ENCODE measurements around the gene CLSTN3.

Gene CLSTN3

DNA sequence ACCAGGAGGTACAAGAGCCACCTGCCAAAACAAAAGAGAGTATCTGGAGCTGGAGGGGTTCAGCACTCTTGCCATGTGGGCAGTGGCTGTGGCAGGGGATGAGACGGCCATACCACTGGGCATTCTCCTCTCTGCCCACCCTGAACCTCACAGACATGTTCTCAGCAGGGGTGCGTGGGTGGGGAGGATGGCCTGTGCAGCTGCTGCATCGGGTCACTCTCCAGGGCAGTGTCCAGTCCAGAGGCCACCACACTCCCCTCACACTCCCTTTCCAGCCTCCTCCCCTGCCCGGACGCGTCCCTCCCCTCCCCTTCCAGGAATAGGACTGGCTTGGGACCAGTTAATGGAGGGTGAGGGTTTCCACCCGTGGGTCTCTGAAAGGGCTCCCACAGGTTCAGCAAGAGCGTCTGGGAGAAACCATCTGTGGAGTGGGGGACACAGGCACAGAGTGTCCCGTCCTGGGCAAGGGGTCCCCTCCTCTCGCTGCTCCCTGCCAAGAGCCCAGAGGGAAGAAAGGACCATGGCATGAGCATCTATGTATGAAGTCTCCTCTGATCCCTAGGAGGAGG lies 38.4 kb upstream of the CLSTN3 start:
- H3K4me3 ChIP-seq (replicated peaks in 1 of 2; ENCODE audit: low read depth in 2 of 2, low read length in 2 of 2) = peak overlapping the region; percentile 59 to 66
- TF ChIP-seq CTCF (IDR thresholded peaks at IDR 0.05; ENCODE audit: low read depth, low read length) = no peak
- DNase-seq (ENCODE audit: low read depth in 2 of 2) = peak in 1 of 2 donors; percentile 51

- peak within 1 kb of the TSS; percentile 59 to 66 for H3K4me3 ChIP-seq (replicated peaks in 1 of 2; ENCODE audit: low read depth in 2 of 2, low read length in 2 of 2)
- DNase-seq (ENCODE audit: low read depth in 2 of 2) = peak; percentile 84 to 96
- peak; percentile 94 for TF ChIP-seq CTCF (IDR thresholded peaks at IDR 0.05; ENCODE audit: low read depth, low read length)
These were observed 37.8 kb upstream of the CLSTN3 start, which contains the start of gene C1R for GRCh38 chr12:7092229-7092985. TSS of gene C1R (minus strand) at chr12:7092445. CDS start at chr12:7092388, 57 bp downstream.

- TF ChIP-seq CTCF (IDR thresholded peaks at IDR 0.05; ENCODE audit: low read depth, low read length) = no peak
- H3K4me3 ChIP-seq (replicated peaks in 1 of 2; ENCODE audit: low read depth in 2 of 2, low read length in 2 of 2) = no peak overlapping the region
- DNase-seq (ENCODE audit: low read depth in 2 of 2) = no peak
These were observed 37.1 kb upstream of the CLSTN3 start for GRCh38 chr12:7092986-7093460.

GRCh38 chr12:7093486-7093885 lies 36.7 kb upstream of the CLSTN3 start:
- no peak for DNase-seq (ENCODE audit: low read depth in 2 of 2)
- no peak overlapping the region for H3K4me3 ChIP-seq (replicated peaks in 1 of 2; ENCODE audit: low read depth in 2 of 2, low read length in 2 of 2)
- TF ChIP-seq CTCF (IDR thresholded peaks at IDR 0.05; ENCODE audit: low read depth, low read length) = no peak

DNA sequence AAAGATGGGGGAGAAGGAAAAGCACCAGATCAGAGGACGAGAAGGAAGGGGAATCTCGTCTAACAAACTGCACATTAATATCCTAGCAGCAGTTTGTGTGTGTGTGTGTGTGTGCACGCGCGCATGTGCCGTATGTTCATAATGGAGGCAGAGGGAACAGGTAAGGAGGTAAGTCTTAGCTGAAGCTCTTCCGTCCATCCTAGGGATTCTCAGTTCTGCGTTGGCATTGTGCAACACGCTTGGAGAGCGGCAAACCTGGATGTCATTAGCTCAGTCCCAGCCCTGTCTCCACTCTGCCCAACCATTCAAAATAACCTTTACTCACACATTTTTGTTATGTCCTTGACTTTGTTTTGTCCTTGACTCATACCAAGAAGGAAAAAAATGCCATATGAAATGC lies 36.3 kb upstream of the CLSTN3 start:
- TF ChIP-seq CTCF (IDR thresholded peaks at IDR 0.05; ENCODE audit: low read depth, low read length) = no peak
- peak; percentile 27 to 32 for DNase-seq (ENCODE audit: low read depth in 2 of 2)
- no peak overlapping the region for H3K4me3 ChIP-seq (replicated peaks in 1 of 2; ENCODE audit: low read depth in 2 of 2, low read length in 2 of 2)

DNA sequence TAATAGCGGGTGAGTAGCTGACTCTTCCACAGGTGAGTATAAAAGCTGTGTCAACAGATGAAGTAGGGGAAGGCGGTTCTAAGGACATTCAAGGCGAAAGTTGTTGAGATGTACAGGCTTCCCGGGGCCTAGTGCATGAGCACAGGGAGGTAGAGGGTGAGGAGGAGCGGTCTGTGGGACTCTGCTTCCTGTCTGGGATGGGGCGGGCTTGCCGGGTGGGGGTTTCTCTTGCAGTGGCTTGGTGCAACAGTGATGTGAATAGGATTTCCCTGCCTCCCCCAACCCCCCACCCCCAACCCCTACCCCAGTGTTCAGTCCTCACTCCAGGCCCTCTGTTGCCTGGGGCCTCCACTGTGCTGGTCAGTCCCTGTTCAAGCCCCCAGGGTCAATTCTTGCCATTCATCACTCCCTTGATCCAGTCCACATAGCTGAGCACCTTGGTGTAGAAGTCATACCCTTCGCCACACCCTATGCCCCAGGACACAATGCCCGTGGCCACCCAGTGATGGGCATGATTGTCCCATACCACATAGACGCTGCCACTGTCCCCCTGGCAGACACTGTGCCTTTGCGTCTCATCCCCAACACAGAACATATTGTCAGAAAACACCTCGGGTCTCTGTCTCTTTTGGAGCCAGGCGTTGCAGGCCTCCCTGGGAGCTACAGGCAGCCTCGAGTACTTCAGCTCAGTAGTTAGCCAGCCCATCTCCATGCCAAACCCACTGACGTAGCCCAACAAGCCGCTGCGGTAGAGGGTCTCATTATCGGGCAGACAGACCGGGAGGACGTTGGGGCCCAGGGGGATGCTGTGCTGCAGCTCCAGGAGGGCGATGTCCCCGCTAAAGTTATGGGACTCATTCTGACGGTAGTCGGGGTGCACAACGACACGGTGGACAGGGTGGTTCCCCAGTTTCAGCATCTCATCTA lies 33.9 kb upstream of the CLSTN3 start:
- DNase-seq (ENCODE audit: low read depth in 2 of 2) = no peak
- TF ChIP-seq CTCF (IDR thresholded peaks at IDR 0.05; ENCODE audit: low read depth, low read length) = no peak
- H3K4me3 ChIP-seq (replicated peaks in 1 of 2; ENCODE audit: low read depth in 2 of 2, low read length in 2 of 2) = no peak overlapping the region

All from cardiac fibroblast (primary cell).